GM21528 (cell line): Measurements from ENCODE around the gene ZDHHC1.

Experiments used
- ATAC-seq: cut with Tn5 transposase; IDR thresholded peaks from one replicate; pipeline ENCODE4 v1.9.1; 2021; ENCODE audit warnings: mild to moderate bottlenecking, moderate library complexity; ENCODE audit not compliant: unreplicated experiment, low FRiP score

The ZDHHC1 gene, protein sequence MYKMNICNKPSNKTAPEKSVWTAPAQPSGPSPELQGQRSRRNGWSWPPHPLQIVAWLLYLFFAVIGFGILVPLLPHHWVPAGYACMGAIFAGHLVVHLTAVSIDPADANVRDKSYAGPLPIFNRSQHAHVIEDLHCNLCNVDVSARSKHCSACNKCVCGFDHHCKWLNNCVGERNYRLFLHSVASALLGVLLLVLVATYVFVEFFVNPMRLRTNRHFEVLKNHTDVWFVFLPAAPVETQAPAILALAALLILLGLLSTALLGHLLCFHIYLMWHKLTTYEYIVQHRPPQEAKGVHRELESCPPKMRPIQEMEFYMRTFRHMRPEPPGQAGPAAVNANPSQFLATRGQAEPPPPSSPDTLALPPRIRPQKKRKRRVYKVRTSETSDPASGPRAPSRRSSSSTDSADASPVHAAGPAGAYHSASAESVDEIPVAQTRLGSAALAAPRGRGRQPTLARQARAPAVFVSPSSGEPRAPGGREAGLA

DNA sequence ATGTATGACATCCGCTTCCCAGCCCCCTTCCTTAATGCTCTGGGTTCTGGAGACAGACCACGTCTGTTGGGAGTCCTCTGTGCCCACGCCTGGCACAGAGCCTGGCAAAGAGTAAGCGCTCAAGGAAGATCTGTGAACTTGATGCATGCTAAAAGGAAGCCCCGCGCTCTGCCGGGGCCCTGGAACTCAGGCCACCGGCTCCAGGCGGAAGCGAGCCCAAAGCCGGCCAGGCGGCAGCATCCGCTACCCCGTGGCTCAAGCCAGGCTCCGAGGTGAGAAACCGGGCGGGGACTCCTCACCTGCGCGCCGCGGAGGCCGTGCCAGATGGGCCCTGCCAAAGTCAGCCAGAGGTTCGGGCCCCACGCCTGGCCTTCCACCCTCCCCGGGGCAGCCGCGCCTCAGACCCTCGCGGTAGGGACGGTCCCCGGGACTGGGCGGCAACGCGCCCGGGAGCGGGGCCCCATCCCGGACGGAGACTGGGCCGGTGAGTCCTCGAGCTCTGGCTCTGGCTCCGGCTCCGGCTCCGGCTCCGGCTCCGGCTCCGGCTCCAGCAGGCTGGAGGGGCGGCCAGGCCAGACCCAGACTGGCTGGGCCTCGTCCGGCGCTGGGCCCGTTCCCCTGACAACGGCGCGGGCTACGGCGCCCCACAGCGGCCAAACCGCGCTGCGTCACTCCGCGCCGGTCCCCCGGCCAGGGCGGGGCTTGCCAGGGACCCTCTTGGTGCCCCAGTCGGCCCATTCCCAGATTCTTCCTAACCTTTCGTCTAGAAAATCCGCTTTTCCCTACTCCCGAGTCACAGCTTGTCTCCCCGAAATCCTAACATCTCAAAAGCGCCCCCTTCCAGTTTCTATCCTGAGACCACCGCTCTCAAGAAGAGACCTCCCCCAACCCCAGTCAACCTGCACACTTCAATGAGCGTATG is at the start of gene ZDHHC1:
Gene ZDHHC1, minus strand, starts transcription at position 606 of the 922 bp plus-strand sequence. CDS start 8,702 bp downstream, outside the sequence.
- no peak for ATAC-seq

DNA sequence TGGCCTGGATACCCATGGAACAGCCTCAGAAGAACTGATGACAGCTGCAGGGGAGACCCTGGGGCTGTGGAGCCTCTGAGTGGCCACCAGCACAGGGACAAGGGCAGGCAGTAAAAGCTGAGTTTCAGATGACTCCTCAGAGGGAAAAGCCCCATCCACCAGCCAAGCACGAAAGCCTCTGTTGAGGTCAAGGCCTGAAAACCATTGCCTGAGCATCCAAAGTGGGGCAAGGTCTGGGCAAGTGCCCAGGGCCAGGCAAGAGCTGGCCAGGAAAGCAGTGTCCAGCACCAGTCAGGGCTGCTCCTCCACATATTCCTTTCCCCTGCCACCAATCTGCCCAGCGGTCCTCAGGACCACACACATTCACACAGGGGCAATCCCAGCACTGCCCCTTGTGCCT is 48.3 kb upstream of the ZDHHC1 start:
- ATAC-seq = no peak

DNA sequence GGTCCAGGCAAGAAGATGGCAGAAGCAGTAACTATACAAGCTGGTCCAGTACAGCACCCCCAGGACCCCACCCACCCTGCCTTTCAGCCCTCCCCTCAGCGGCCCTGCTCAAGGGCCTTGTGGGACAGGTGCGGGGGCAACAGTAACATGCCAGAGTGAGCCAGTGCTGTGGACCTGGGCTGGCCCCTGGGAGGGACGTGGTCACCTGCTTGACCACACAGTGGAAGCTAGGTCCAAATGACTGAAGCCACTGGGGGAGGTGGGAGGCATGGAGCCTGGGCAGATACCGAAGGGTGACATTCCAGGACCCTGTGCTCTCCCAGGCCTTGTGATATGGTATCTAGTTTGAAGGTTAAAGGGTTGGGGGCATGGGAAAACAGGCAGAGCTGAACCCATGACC is 47.4 kb upstream of the ZDHHC1 start:
- ATAC-seq = no peak

DNA sequence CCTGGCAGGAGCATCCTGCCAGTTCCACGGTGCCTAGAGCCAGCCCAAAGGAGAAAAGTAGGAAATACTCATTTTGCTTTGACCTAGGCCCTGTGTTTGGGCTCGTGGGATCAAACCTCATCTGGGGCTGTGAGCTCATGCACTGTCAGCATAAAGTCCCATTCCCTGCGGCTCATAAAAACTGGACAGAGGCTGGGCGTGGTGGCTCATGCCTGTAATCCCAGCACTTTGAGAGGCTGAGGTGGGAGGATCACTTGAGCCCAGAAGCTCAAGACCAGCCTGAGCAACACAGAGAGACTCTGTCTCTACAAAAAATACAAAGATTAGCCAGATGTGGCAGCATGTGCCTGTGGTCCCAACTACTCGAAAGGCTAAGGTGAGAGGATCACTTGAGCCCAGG is 46.8 kb upstream of the ZDHHC1 start:
- ATAC-seq = no peak

DNA sequence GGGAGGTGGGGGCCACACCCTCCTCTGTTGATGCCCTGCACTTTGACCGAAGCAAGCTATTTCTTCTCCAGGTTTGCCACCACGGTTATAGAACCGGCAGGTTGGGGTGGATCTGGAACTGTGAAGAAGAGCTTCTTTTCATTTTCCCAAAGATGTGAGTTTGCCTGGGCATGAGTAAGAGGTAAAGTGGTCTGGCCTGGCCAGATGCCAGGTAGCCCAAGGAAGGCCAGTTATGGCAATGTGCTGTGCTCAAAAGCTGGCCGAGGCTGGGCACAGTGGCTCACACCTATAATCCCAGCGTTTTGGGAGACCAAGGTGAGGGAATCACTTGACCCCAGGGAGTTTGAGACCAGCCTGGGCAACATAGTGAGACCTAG is 46.0 kb upstream of the ZDHHC1 start:
- no peak for ATAC-seq

DNA sequence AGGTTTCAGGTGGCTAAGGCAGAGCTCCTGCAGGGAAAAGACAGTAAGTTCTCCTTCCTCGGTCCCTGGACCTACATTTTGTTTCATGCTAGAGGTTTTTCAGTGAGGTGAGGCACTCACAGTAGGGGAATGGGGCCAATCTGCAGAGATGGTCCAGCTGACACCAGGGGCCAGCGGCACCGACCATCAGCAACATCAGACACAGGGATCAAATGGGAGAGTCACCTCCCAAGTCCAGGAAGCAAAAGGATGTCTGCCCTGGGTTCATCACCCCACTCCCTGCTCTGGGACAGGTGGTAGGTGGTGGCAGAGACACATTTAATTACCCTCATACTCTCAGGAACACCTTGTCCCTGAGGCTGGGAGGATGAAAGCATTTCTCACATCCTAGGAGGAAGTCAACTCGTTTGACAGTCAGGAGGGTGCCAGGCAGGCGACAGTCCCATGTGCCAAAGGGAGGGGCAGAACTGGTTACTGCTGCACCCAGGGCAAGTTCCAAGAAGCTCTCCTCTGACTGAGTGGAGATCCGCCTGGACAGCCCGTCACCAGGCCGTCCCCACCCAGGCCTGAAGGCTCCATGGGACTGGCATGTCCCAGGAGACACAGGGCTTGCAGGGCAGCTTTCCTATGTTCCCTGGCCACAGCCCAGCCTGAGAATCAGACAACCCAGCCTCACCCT is 45.5 kb upstream of the ZDHHC1 start:
- no peak for ATAC-seq

DNA sequence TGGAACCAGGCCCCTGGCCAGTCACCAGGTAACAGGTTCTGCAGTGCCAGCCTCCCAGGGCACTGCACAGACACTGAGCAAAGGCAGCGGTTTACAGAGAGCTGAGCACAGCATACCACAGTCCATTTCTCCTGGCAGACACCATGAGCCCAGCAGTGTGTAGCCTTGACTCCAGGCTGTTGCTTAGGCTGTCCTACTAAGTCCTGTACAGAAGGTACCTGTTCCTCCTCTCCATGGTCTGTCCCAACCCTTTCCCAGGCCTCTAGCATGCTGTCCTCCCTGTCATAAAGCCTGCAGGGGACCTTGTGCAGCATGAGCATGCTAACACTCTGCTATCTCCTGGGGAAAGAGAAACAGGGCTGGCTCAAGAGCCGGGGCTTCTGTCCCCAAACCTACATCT is 44.7 kb upstream of the ZDHHC1 start:
- no peak for ATAC-seq

DNA sequence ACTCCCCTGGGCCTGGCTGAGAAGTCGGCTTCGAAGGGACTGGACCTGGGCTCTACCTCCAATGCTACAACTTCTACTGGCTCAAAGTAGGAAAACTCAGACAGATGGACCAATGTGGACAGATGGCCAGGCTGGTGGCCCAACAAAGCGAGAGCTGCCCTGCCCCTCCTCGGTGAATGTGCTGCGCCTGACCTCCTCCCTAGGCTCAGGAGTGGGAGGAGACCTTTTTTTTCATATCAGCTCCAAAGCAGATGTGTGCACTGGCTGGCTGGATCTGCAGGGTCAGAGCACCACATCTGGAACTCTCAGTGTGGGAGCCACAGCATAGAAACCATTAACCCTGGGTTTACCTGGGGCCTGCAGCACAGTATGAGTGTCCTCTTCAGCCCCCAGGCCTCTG is 43.9 kb upstream of the ZDHHC1 start:
- no peak for ATAC-seq

DNA sequence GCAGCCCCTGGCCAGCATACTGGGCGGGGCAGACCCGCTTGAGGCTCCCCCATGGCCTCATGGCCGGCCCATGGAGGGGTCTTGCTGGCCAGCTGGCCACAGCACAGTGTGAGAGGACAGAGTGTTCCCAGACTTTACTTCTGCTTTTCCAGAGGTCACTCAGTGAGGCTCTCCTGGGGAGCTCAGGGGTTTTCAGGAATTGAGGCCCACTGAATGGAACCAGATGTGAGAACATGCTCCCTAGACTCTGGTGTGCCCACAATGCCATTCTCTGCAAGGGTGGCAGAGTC is 43.5 kb upstream of the ZDHHC1 start:
- no peak for ATAC-seq

DNA sequence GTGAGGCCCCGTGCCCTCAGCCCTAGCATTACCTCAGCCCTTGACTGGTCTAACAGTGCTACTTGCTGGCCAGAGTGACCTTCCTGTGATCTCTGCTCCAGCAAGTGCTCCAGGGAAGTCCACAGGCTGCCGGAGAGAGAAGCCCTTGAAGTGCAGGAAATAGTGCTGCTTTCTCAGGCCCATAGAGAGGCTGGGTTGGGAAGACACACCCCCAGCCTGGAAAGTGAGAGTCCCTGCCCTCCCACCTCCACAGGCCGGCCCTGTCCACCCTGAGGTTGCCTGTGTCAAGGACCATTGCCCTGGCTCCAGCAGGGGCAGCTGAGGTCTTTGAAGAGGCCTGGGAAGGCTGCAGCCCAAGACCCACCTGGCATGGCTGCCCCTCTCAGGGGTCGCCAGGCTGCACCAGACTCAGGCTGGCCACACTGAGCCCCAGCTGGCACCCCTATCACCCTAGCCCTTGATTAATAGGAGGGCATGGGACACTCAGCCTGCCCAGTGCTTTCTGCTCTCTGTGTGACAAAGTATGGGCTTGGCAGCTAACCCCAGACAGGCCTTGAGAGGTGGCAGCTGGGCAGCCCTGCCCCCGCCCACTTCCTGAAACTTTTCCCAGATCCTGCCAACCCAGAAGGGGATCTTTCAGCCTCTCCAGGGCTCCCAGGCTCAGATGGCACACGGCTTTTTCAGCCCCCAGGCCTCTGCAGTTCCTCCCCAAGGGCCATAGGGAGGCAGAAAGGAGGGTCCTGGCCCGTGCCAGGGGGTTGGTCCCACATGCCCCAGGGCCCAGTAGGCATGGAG is 43.0 kb upstream of the ZDHHC1 start:
- no peak for ATAC-seq

DNA sequence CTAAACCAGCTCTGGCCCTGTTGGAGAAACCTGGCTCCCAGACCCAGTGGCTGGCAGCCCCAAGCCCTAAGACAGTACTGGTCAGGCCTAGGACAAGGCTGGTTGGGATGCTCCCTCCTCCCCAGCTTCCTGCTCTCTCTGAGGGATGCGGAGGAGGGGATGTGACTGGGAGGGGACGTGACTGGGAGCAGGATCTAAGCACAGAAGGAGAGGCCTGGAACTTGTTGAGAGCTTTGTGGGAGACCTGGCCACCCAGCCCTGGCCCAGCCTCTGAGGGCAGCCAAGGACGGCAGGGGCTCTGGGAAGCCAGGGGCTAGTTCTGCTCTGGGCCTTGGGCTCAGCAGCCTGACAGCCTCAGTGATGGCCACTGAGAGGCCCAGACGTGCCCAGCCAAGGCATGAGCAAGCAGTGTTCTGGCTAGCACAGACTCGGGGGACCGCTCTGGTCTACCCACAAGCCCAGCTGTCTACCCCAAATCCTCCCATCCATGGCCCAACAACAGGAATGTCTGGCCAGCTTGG is 41.9 kb upstream of the ZDHHC1 start:
- ATAC-seq = no peak

DNA sequence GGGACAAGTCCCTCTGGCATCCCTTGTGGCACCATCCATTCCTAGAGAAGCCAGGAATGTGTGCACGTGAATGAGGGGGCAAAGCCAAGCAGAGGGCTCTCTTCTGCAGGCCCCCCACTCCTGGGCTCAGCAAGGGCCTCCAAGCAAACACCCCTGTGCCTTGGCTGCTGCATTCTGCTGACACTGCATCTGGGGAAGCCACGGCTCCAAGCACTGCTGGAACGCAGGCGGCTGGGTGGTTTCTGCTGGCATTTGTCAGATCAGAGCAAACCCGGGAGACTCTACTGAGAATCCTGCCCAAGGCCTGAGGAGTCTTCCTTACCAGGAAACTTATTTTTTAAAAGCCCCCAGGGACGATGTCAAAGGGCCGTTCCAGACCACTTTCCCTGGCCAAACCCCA is 41.3 kb upstream of the ZDHHC1 start:
- ATAC-seq = no peak

DNA sequence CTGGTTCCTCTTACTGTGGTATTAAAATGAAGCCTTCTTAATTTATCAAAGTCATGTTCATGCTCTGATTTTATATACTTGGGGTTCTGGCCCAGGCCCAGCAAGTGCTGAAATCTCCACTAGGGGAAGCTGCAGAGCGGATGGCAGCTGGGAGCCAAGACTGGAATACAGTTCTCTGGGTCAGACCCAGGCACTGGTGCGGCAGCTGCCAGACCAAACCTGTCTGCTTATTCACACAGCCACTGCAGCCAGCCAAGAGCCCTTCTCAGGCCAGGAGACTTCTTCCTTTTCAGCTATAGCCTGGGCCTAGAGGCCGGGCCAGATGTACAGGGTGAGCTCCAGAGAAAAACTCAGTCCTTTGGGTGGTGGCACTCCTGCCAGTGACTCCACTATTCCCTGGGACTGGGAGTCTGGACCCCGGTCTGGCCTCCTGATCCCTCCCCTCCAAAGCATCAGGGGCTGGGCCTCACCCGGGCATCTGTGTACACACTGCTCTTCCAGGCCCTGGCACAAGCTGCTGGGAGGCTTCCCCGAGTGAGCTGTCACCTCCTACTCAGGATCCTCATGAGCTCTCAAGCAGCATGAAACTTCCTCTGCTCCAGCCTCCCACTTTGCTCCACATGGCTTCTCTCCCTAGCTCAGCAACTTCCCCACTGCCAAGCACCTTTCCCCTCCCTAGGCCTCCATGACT is 40.3 kb upstream of the ZDHHC1 start:
- no peak for ATAC-seq

DNA sequence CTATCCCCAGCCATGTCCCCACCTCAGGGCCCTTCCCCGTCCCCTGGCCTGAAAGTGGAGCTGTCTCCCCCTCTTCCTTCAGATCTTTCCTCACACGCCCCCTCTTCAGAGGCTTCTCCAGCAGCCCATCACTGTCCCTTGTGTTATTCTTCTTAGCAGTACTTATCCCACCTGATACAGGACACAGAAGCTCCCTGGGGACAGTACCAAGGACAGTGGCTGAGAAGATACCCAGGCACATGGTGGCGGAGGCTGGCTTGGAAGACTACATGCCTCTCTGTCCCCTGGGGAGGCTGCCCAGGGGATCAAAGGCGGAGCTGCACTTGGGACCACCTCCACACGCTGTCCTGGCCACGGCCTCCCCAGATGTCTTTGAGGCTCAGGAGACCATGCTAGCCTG is 38.6 kb upstream of the ZDHHC1 start:
- no peak for ATAC-seq

DNA sequence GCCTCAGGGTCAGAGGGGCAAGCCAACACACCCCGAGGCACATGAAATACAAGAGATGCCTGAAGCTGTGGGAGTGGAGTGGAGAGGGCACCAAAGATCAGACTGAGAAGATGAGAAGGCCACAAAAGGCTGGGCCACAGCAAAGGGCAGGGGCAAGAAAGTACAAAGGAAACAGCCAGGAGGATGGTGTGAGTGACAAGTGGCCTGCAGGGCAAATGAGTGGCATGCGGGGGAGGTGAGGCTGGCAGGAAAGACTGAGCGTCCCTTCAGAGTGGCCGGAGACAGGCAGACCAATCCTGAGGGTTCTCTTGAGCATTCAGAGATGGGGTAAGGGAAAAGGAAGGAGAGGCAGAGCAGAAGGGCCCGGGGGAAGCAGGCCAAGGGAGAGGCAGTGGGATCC is 37.8 kb upstream of the ZDHHC1 start:
- no peak for ATAC-seq

DNA sequence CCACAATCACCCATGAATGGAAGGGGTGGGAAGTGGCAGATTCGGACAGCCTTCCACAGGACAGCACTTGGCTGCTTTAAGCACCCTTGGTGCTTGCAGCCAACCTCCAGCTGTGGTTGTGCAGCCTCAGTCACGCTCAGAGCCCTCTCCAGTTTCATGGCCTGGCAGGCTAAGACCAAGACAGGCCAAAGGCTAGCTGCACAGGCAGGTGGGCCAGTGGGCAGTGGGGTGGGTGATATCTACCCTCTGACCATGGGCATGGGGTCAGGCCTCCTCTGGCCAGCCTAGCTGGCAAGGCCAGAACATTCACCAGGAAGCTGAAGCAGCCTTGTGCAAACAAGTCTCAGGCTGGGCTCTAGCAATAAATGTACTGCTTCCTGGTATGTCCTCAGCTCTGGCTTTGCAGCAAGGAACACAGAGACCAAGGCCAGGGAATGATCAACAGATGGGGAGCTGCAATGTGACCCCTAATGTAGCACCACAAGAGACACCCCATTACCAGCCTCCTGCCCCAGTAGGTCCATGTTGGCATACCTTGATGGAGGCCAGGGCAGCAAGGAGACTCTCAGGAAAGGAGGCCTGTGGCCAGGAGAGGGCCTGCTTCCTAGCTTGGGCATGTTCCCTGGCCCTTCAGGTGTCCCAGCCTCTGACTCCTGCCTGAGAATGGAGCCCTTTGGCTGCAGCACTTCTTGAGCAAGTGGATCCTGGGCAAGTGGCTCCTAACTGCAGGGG is 35.6 kb upstream of the ZDHHC1 start:
- ATAC-seq = no peak

DNA sequence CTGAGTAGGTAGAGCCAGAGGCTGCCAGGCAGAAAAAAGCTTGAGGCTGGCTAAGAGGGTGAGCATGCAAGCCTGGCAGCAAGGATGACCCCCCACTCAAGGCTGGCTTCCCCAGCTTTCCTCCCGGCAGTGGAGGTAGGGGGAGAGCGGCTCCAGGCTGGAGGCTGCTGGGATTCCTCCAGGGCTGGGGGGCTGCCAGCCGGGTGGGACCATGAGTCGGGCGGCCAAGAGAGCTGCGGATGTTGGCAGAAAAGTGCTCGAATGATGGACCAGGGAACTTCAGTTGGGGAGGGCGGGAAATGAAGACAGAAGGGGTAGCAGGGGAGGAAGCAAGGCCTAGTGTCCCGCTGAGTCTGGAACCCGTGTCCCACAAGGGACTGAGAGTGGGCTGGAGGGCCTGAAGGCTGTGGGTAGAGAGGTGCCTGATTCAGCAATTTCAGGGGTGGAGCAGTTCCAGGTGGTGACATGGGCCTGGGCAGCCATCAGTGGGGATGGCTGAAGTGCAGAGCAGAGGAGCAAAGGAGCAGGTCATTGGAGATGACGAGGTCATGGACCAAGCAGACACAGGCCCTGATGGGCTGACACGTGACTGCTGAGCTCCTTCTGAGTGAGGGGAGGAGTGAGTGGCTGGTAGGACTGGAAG is 34.9 kb upstream of the ZDHHC1 start:
- no peak for ATAC-seq

DNA sequence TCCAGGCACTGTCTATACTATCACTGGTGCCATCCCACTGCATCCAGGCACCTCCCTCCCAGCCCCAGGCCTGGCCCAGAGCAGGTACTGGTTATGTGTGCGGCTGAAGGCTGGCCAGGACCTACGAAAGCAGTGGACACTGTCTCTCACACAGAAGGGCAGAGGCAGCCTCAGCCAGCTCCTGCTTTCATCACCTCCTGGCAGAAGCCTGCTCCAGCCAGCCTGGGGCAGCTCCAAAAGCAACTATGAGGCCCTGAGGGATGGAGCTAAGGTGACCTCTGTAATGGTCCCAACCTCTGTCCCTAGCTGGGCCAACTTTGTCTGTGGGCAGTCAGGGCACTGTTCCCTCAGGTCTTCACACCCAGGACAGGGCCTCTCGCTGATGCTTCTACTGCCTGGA is 33.5 kb upstream of the ZDHHC1 start:
- ATAC-seq = no peak
